Lower leg skin (tissue), 4 donors: ENCODE measurements around the gene ANKRD6. TPM values are rescaled to one million over a fixed set of nuclear protein-coding genes. Genes with fewer than 3 reads are reported as not detected.
A peak's percentile ranks its signal among the peaks of the same experiment; 100 is the strongest.

Experiments
- DNase-seq, 2 donors: peaks; one replicate each; pipeline ENCODE4 v3.0.0-alpha.2; 2019; ENCODE audit warnings: low spot score in 2 of 2
- H3K4me3 ChIP-seq: fragments of 200-600 bp; sonication (generic); 2 replicates; pipeline ENCODE4 v1.5.1; 2017; ENCODE audit warnings: mild to moderate bottlenecking, low read depth; ENCODE audit not compliant: poor library complexity, severe bottlenecking
- POLR2A ChIP-seq, 2 donors: fragments of 450-650 bp; IDR thresholded peaks; one replicate each; pipeline ENCODE4 v1.6.1; 2016 to 2017; ENCODE audit warnings: antibody characterized with exemption in 2 of 2, mild to moderate bottlenecking in 1 of 2, moderate library complexity in 1 of 2
- WGBS, 2 donors: methylation state at CpG; one replicate each; pipeline ENCODE4 v1.1.5; 2018; 5-methylcytosine and 5-hydroxymethylcytosine counted together
- intact Hi-C: fragments of 100-400 bp; cut with DNase I; formaldehyde crosslinking; loops from one replicate; pipeline ENCODE4 v1.15.0; 2023; ENCODE audit warnings: low total_unique reads
- total RNA-seq, 4 donors: library from RNA; depleted of rRNA; stranded (reverse); fragments of >200 nt; gene quantifications; one replicate each; pipeline ENCODE4 v1.1.0, GENCODE V29; 2016
- TF ChIP-seq, protein P1 (sequence below), 3 donors: fragments of 450-650 bp; IDR thresholded peaks; one replicate each; pipeline ENCODE4 v1.5.1; 2016; ENCODE audit warnings: antibody characterized with exemption in 3 of 3, mild to moderate bottlenecking in 3 of 3, moderate library complexity in 2 of 3

The ANKRD6 gene
- total RNA-seq, 4 donors from 2014 or later: 3.2 to 6.7 (median 4.8) TPM

DNA sequence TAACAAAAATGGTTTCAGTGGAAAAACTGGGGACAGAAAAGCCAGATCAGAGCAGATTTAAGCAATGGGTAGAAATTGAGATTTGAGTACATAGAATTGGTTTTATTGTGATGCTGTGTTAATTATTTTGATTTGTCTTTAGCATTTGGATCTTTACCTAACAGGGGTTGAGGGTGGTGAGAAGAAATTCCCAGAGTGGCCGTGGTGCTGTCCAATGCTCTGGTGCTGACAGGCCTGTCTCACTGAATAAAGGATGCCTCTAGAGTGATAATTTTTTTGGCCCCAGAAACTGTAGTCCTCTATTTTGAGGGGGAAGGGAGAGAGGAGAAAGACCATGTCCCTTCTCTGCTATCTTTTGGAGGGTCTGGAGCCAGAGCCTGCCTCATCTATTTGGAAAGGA, 126.5 kb downstream of the ANKRD6 start:
- intact Hi-C loops: no loop called here
- 90 to 96% methylated on average over 1 of the region's 1 CpG for WGBS, 2 donors
- DNase-seq: no peak
- no peak overlapping the region for H3K4me3 ChIP-seq
- TF ChIP-seq, protein P1, sequence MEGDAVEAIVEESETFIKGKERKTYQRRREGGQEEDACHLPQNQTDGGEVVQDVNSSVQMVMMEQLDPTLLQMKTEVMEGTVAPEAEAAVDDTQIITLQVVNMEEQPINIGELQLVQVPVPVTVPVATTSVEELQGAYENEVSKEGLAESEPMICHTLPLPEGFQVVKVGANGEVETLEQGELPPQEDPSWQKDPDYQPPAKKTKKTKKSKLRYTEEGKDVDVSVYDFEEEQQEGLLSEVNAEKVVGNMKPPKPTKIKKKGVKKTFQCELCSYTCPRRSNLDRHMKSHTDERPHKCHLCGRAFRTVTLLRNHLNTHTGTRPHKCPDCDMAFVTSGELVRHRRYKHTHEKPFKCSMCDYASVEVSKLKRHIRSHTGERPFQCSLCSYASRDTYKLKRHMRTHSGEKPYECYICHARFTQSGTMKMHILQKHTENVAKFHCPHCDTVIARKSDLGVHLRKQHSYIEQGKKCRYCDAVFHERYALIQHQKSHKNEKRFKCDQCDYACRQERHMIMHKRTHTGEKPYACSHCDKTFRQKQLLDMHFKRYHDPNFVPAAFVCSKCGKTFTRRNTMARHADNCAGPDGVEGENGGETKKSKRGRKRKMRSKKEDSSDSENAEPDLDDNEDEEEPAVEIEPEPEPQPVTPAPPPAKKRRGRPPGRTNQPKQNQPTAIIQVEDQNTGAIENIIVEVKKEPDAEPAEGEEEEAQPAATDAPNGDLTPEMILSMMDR (IDR thresholded peaks at IDR 0.05): no peak
- TF ChIP-seq POLR2A (IDR thresholded peaks at IDR 0.05): no peak

DNA sequence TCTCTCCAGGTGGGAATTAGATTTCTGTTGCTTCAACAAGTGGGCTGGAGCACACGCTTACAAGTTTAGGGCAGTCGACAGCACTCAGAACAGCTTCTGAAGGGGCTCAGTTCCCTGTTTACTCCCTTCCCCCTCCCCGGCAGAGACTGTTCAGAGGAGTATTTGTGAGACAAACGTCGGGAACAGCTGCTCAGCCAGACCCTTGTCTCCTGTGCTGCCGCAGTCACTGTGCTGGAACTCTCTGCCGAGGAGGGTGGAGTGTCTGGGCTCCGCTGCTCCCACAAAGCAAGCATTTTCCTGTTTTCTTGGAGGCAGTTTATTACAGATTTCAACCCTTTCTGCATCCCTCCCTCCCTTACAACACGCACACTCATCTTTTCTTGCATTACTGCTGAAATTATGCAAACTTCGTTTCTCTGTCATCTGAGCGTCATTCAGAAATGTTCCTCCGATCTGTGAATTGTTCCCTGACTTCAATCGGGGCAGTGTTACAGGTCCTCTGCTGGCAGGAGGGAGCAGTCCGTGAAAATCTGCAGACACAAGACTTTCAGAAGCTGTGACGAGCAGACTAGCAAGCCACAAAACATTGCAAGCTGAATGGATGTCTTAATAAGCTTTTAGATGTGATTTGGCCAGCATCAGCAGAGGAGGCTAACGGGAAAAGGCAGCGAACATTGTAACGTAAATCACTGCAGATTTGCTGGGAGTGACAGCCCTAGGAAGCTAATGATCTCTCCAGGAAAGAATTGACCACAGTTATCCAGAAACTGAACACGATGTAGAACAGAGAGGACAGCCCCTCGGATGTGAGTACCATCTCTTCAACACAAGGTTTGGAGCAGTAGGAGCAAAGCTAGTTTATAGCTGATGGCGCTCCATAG, 129.4 kb downstream of the ANKRD6 start:
- TF ChIP-seq, protein P1 (IDR thresholded peaks at IDR 0.05): no peak
- no peak for TF ChIP-seq POLR2A (IDR thresholded peaks at IDR 0.05)
- intact Hi-C loops: no loop called here
- no peak overlapping the region for H3K4me3 ChIP-seq
- WGBS, 2 donors: 50 to 58% methylated on average over 21 of the region's 21 CpGs
- no peak for DNase-seq

DNA sequence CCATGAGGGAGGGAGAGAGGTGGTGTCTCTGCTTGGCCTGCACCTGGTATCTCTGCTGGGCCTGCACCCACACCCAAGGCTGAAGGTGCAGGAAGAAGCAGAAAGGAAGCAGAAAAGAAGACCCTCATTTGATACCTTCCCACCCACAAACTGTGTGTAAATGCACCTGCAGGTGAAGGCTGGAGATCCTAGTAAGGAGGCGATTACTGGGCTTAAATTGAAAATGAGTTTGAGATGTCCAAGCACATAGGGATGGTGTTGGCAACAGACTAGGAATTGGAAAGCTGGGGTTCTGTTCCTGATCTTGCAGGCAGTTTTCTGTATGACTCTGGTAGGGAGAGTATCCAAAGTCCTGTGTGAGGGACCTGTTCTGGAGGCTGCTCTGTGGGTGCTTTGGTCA, 130.9 kb downstream of the ANKRD6 start:
- H3K4me3 ChIP-seq: no peak overlapping the region
- TF ChIP-seq POLR2A (IDR thresholded peaks at IDR 0.05): no peak
- TF ChIP-seq, protein P1 (IDR thresholded peaks at IDR 0.05): no peak
- 88 to 100% methylated on average over 1 of the region's 1 CpG for WGBS, 2 donors
- intact Hi-C loops: no loop called here
- DNase-seq: no peak

DNA sequence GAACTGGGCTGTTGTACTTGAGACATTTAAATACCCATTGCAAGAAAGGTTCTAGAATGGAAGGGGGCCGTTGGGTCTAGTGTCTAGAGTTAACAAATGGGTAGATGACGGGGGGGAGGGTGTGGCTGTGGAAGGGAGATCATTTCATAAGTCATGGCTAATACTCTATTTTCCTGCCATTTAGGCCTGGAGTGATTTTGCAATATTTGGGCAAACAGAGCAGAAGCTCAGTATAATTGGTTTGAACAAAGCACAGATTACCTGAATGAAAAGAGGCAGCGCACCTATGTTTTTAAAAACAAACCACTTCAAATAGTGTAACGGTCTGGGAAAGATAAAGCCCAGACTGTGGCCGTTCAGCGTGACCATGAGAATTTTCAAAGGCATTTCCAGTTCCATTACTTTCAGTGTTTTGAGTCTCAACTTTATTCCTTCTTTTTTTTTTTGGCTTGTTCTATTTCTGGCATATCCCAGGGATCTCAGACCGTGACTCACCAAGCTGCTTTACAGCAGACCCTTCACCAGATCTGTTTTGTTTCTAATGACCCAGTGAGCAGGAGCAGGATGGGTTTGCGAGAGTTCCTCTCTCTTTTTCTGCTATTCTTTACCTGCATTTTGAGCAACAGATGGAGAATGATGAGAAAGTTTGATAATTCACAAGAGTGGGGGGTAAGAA, 131.9 kb downstream of the ANKRD6 start:
- TF ChIP-seq POLR2A (IDR thresholded peaks at IDR 0.05): no peak
- TF ChIP-seq, protein P1 (IDR thresholded peaks at IDR 0.05): no peak
- intact Hi-C loops: no loop called here
- H3K4me3 ChIP-seq: no peak overlapping the region
- WGBS, 2 donors: 68 to 74% methylated on average over 8 of the region's 8 CpGs
- peak in 1 of 2 donors; percentile 20 for DNase-seq

DNA sequence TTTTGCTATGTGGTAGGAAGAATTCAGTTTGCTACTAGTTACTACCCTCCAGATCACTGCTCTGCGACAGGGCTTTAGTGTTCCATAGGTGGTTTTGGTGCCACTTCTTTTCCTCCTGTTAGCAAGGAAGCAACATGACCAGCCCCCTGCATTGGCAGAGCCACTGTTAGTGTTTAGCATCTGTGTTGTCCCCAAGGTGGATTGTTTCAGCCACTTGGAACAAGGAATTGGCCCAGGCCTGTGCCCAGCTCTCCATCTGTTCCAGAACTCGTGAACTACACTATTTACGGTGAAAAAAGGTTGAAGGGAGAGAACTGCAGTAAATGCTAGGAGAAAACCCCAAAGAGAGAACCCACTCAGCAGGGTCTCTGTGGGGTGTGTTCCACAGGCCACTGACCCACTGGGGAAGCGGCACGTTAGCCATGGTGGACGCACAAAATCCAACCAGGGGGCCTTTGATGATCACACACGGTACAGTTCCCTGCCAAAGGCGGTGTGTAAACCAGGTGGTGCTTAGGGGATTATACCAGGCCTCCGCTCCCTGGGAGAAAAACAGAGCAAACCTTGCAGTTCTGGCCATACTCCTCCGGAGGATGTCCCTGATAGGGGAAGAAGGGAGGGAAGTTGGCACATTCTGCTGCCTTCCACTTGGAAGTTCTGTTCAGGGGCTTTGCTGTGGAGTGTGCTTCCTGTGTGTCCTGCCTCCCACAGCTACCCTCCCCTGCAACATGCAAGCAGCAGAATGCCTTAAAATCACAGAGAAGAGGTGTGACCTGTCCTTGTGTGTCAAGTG, 133.3 kb downstream of the ANKRD6 start:
- no peak for DNase-seq
- 90 to 95% methylated on average over 10 of the region's 10 CpGs for WGBS, 2 donors
- no peak for TF ChIP-seq POLR2A (IDR thresholded peaks at IDR 0.05)
- TF ChIP-seq, protein P1 (IDR thresholded peaks at IDR 0.05): no peak
- no peak overlapping the region for H3K4me3 ChIP-seq
- intact Hi-C loops: no loop called here
